Measurements from ENCODE around the gene CACNA2D3. TPM values are rescaled to one million over a fixed set of nuclear protein-coding genes. Genes with fewer than 3 reads are reported as not detected.

CACNA2D3 gene
- total RNA-seq, 1 donor from 2014 or later: 17.2 TPM

- H3K4me1 ChIP-seq: no peaks in the 10 kb centered on the region
- DNase-seq (ENCODE audit: extremely low spot score in 2 of 2): no peak
- intact Hi-C loops (cut with DNase I): no loop called here
These were observed 47.2 kb downstream of the CACNA2D3 start for GRCh38 chr3:54169524-54169923.

GRCh38 chr3:54171509-54171908 is 49.2 kb downstream of the CACNA2D3 start:
- intact Hi-C loops (cut with DNase I): no loop called here

More at GRCh38 chr3:54169524-54169923, 47.2 kb downstream of the CACNA2D3 start:
- H3K27me3 ChIP-seq: no peaks in the 10 kb centered on the region
- H3K9me3 ChIP-seq: no peaks in the 10 kb centered on the region
- no peaks in the 10 kb centered on the region for H3K36me3 ChIP-seq
- TF ChIP-seq POLR2AphosphoS5 (IDR thresholded peaks at IDR 0.05; ENCODE audit: insufficient read depth in 1 of 2, low read depth in 1 of 2): no peak
- no peak for TF ChIP-seq POLR2A (IDR thresholded peaks at IDR 0.05)
- TF ChIP-seq, protein P1, sequence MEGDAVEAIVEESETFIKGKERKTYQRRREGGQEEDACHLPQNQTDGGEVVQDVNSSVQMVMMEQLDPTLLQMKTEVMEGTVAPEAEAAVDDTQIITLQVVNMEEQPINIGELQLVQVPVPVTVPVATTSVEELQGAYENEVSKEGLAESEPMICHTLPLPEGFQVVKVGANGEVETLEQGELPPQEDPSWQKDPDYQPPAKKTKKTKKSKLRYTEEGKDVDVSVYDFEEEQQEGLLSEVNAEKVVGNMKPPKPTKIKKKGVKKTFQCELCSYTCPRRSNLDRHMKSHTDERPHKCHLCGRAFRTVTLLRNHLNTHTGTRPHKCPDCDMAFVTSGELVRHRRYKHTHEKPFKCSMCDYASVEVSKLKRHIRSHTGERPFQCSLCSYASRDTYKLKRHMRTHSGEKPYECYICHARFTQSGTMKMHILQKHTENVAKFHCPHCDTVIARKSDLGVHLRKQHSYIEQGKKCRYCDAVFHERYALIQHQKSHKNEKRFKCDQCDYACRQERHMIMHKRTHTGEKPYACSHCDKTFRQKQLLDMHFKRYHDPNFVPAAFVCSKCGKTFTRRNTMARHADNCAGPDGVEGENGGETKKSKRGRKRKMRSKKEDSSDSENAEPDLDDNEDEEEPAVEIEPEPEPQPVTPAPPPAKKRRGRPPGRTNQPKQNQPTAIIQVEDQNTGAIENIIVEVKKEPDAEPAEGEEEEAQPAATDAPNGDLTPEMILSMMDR (IDR thresholded peaks at IDR 0.05): no peak
- H3K27ac ChIP-seq: no peak overlapping the region
- H3K4me3 ChIP-seq: no peak overlapping the region

GRCh38 chr3:54171951-54172350 is 49.6 kb downstream of the CACNA2D3 start:
- no peaks in the 10 kb centered on the region for H3K27me3 ChIP-seq
- intact Hi-C loops (cut with DNase I): no loop called here
- no peaks in the 10 kb centered on the region for H3K36me3 ChIP-seq
- TF ChIP-seq, protein P1 (IDR thresholded peaks at IDR 0.05): no peak
- no peak for TF ChIP-seq POLR2A (IDR thresholded peaks at IDR 0.05)
- TF ChIP-seq POLR2AphosphoS5 (IDR thresholded peaks at IDR 0.05; ENCODE audit: insufficient read depth in 1 of 2, low read depth in 1 of 2): no peak
- DNase-seq (ENCODE audit: extremely low spot score in 2 of 2): no peak
- H3K27ac ChIP-seq: no peak overlapping the region
- H3K4me3 ChIP-seq: no peak overlapping the region
- no peaks in the 10 kb centered on the region for H3K9me3 ChIP-seq
- H3K4me1 ChIP-seq: no peaks in the 10 kb centered on the region

More at GRCh38 chr3:54171509-54171908, 49.2 kb downstream of the CACNA2D3 start:
- no peaks in the 10 kb centered on the region for H3K27me3 ChIP-seq
- no peak overlapping the region for H3K4me3 ChIP-seq
- H3K27ac ChIP-seq: no peak overlapping the region
- no peaks in the 10 kb centered on the region for H3K36me3 ChIP-seq
- TF ChIP-seq, protein P1 (IDR thresholded peaks at IDR 0.05): no peak
- TF ChIP-seq POLR2AphosphoS5 (IDR thresholded peaks at IDR 0.05; ENCODE audit: insufficient read depth in 1 of 2, low read depth in 1 of 2): no peak
- TF ChIP-seq POLR2A (IDR thresholded peaks at IDR 0.05): no peak
- no peaks in the 10 kb centered on the region for H3K9me3 ChIP-seq
- no peaks in the 10 kb centered on the region for H3K4me1 ChIP-seq
- DNase-seq (ENCODE audit: extremely low spot score in 2 of 2): no peak

GRCh38 chr3:54173371-54173770 is 51.0 kb downstream of the CACNA2D3 start:
- Histone ChIP-seq H3K4me1 (no peaks in the 10 kb centered on the region), H3K4me3 (no peak overlapping the region), H3K27me3 (no peaks in the 10 kb centered on the region), H3K36me3 (no peaks in the 10 kb centered on the region), H3K27ac (no peak overlapping the region), H3K9me3 (no peaks in the 10 kb centered on the region)
- DNase-seq (ENCODE audit: extremely low spot score in 2 of 2): no peak
- intact Hi-C loops (cut with DNase I): no loop called here
- TF ChIP-seq POLR2AphosphoS5 (IDR thresholded peaks at IDR 0.05; ENCODE audit: insufficient read depth in 1 of 2, low read depth in 1 of 2) (no peak), POLR2A (IDR thresholded peaks at IDR 0.05) (no peak)
- TF ChIP-seq, protein P1 (IDR thresholded peaks at IDR 0.05): no peak

DNA sequence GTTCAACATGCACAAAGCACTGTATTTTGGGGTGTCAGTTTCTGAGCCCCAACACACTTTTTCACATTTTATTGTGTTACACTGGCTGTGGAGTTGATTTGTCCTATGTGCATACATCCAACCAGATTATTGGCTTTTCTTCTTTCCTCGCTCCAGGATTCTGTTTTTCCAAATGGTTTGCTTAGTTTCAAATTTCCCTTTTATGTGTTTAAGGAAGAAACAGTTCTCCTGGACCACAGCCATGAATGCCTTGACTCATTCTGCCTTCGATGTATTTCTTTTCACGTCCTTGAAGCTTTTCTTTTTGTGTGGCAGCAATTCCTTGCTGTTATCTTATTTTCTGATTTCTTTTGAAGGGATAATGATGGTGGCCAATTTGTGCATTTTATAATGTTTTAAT is 53.8 kb downstream of the CACNA2D3 start:
- H3K4me1 ChIP-seq: no peaks in the 10 kb centered on the region

More for the DNA sequence above, 53.8 kb downstream of the CACNA2D3 start:
- Histone ChIP-seq H3K4me3 (no peak overlapping the region), H3K27ac (no peak overlapping the region), H3K27me3 (no peaks in the 10 kb centered on the region), H3K36me3 (no peaks in the 10 kb centered on the region), H3K9me3 (no peaks in the 10 kb centered on the region)
- no peak for DNase-seq (ENCODE audit: extremely low spot score in 2 of 2)
- intact Hi-C loops (cut with DNase I): no loop called here
- TF ChIP-seq, protein P1 (IDR thresholded peaks at IDR 0.05): no peak
- TF ChIP-seq POLR2AphosphoS5 (IDR thresholded peaks at IDR 0.05; ENCODE audit: insufficient read depth in 1 of 2, low read depth in 1 of 2): no peak
- TF ChIP-seq POLR2A (IDR thresholded peaks at IDR 0.05): no peak
